ENCODE results near the gene SYT1. TPM values are rescaled to one million over a fixed set of nuclear protein-coding genes. Genes with fewer than 3 reads are reported as not detected.

Gene SYT1
- total and polyA plus RNA-seq, 3 experiments from 2014 or later = not detected

- Histone ChIP-seq H3K4me1 (ENCODE audit: insufficient read depth, low read length) (no peaks in the 10 kb centered on the region), H3K27me3 (ENCODE audit: insufficient read depth, low read length, poor library complexity, severe bottlenecking) (no peaks in the 10 kb centered on the region), H3K27ac (ENCODE audit: low read depth, low read length) (no peak overlapping the region), H3K9me3 (ENCODE audit: low read length) (no peaks in the 10 kb centered on the region), H3K4me3 (ENCODE audit: low read length) (no peak overlapping the region), H3K36me3 (ENCODE audit: insufficient read depth, low read length) (no peaks in the 10 kb centered on the region)
- Mint-ChIP-seq H3K4me1 (no peaks in the 10 kb centered on the region), H3K36me3 (no peaks in the 10 kb centered on the region), H3K27ac (no peak overlapping the region), H3K27me3 (no peaks in the 10 kb centered on the region), H3K9me3 (peaks cover 0 to 12% (median 5%) of the 10 kb centered on the region in 5 donors), H3K4me3 (no peak overlapping the region)
- no peak for DNase-seq
- ChIA-PET POLR2A (no interaction called here), CTCF (no interaction called here)
These were observed 427.1 kb downstream of the SYT1 start for GRCh38 chr12:79291711-79292110.

- H3K27ac ChIP-seq (ENCODE audit: low read depth, low read length) = no peak overlapping the region
- no peaks in the 10 kb centered on the region for H3K36me3 ChIP-seq (ENCODE audit: insufficient read depth, low read length)
- no peak for DNase-seq
- no peaks in the 10 kb centered on the region for H3K4me1 ChIP-seq (ENCODE audit: insufficient read depth, low read length)
- no peak overlapping the region for H3K4me3 ChIP-seq (ENCODE audit: low read length)
- no peak overlapping the region for H3K4me3 Mint-ChIP-seq
- H3K9me3 Mint-ChIP-seq = peaks cover 0 to 19% (median 5%) of the 10 kb centered on the region in 5 donors
- no peaks in the 10 kb centered on the region for H3K4me1 Mint-ChIP-seq
- no peaks in the 10 kb centered on the region for H3K27me3 Mint-ChIP-seq
- H3K36me3 Mint-ChIP-seq = no peaks in the 10 kb centered on the region
- H3K27ac Mint-ChIP-seq = no peak overlapping the region
- H3K9me3 ChIP-seq (ENCODE audit: low read length) = no peaks in the 10 kb centered on the region
- CTCF ChIA-PET = no interaction called here
- POLR2A ChIA-PET = no interaction called here
- no peaks in the 10 kb centered on the region for H3K27me3 ChIP-seq (ENCODE audit: insufficient read depth, low read length, poor library complexity, severe bottlenecking)
These were observed 430.0 kb downstream of the SYT1 start for GRCh38 chr12:79294590-79294989.

DNA sequence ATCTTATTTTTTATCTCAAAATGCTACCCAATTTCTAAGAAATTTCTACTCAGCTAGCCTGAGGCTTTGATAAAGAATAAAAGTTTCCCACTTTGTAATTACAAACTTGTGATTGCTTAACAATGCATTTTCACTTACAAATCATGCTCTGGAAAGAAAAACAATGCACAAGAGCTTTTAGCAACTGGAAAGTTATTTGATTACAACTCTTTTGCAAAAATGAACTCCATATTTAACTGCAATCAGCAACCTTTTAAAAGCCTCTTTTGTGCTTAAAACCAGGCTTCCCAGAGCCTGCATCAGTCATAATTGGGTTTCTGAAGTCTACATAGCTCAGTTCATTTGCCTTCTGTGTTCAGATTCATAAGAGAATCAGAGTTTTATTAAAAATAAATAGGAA is 431.0 kb downstream of the SYT1 start:
- no peaks in the 10 kb centered on the region for H3K36me3 Mint-ChIP-seq
- Histone ChIP-seq H3K4me1 (ENCODE audit: insufficient read depth, low read length) (no peaks in the 10 kb centered on the region), H3K9me3 (ENCODE audit: low read length) (no peaks in the 10 kb centered on the region), H3K4me3 (ENCODE audit: low read length) (no peak overlapping the region), H3K27ac (ENCODE audit: low read depth, low read length) (no peak overlapping the region), H3K36me3 (ENCODE audit: insufficient read depth, low read length) (no peaks in the 10 kb centered on the region), H3K27me3 (ENCODE audit: insufficient read depth, low read length, poor library complexity, severe bottlenecking) (no peaks in the 10 kb centered on the region)
- no peak overlapping the region for H3K27ac Mint-ChIP-seq
- ChIA-PET POLR2A (no interaction called here), CTCF (no interaction called here)
- no peak overlapping the region for H3K4me3 Mint-ChIP-seq
- peaks cover 0 to 19% (median 5%) of the 10 kb centered on the region in 5 donors for H3K9me3 Mint-ChIP-seq
- no peak for DNase-seq
- no peaks in the 10 kb centered on the region for H3K27me3 Mint-ChIP-seq
- no peaks in the 10 kb centered on the region for H3K4me1 Mint-ChIP-seq

DNA sequence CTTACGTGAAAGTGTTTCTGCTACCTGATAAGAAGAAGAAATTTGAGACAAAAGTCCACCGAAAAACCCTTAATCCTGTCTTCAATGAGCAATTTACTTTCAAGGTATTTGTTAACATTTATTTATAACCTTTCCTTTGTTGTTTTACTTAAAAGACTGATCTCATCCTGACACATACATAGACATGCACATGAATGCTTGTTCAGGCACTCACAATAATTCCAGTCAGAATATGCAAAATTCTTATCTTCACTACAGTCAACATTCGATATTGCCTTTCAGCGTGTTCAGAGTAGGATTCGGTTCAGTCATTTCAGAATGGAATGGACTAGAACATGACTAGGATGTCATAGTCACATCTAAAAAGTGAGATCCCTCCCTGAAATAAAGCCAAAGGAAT is 431.6 kb downstream of the SYT1 start:
- no peaks in the 10 kb centered on the region for H3K4me1 Mint-ChIP-seq

GRCh38 chr12:79296871-79297270 is 432.3 kb downstream of the SYT1 start:
- Mint-ChIP-seq H3K4me3 (no peak overlapping the region), H3K27me3 (no peaks in the 10 kb centered on the region), H3K9me3 (peaks cover 0 to 19% (median 4%) of the 10 kb centered on the region in 5 donors), H3K4me1 (no peaks in the 10 kb centered on the region), H3K27ac (no peak overlapping the region), H3K36me3 (no peaks in the 10 kb centered on the region)
- no peak for DNase-seq
- CTCF ChIA-PET = no interaction called here
- Histone ChIP-seq H3K27ac (ENCODE audit: low read depth, low read length) (no peak overlapping the region), H3K9me3 (ENCODE audit: low read length) (no peaks in the 10 kb centered on the region), H3K4me1 (ENCODE audit: insufficient read depth, low read length) (no peaks in the 10 kb centered on the region), H3K4me3 (ENCODE audit: low read length) (no peak overlapping the region), H3K27me3 (ENCODE audit: insufficient read depth, low read length, poor library complexity, severe bottlenecking) (no peaks in the 10 kb centered on the region), H3K36me3 (ENCODE audit: insufficient read depth, low read length) (no peaks in the 10 kb centered on the region)
- POLR2A ChIA-PET = no interaction called here

More for the DNA sequence above, 431.6 kb downstream of the SYT1 start:
- H3K27me3 ChIP-seq (ENCODE audit: insufficient read depth, low read length, poor library complexity, severe bottlenecking) = no peaks in the 10 kb centered on the region
- Mint-ChIP-seq H3K27me3 (no peaks in the 10 kb centered on the region), H3K27ac (no peak overlapping the region), H3K36me3 (no peaks in the 10 kb centered on the region), H3K9me3 (peaks cover 0 to 19% (median 5%) of the 10 kb centered on the region in 5 donors), H3K4me3 (no peak overlapping the region)
- ChIA-PET CTCF (no interaction called here), POLR2A (no interaction called here)
- no peak for DNase-seq
- H3K36me3 ChIP-seq (ENCODE audit: insufficient read depth, low read length) = no peaks in the 10 kb centered on the region
- H3K4me3 ChIP-seq (ENCODE audit: low read length) = no peak overlapping the region
- no peaks in the 10 kb centered on the region for H3K9me3 ChIP-seq (ENCODE audit: low read length)
- no peak overlapping the region for H3K27ac ChIP-seq (ENCODE audit: low read depth, low read length)
- no peaks in the 10 kb centered on the region for H3K4me1 ChIP-seq (ENCODE audit: insufficient read depth, low read length)

DNA sequence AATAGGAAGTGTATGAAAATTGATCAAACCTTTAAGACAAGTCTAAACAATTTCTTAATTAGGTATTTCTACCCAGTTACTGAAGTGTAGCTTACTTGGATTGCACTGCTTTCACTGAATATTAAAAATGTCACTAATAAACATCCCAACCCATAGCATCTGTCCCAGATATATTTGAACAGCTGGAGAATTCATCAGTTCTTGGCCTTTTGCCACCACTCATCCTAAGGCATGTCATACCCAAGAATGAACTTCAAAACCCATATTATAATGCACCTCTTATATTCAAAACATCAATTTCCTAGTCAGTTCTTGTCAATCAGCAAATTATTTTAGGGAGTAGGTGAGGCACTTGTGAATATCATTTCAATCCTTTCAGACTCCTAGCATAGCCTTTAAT is 433.9 kb downstream of the SYT1 start:
- H3K9me3 ChIP-seq (ENCODE audit: low read length) = no peaks in the 10 kb centered on the region

DNA sequence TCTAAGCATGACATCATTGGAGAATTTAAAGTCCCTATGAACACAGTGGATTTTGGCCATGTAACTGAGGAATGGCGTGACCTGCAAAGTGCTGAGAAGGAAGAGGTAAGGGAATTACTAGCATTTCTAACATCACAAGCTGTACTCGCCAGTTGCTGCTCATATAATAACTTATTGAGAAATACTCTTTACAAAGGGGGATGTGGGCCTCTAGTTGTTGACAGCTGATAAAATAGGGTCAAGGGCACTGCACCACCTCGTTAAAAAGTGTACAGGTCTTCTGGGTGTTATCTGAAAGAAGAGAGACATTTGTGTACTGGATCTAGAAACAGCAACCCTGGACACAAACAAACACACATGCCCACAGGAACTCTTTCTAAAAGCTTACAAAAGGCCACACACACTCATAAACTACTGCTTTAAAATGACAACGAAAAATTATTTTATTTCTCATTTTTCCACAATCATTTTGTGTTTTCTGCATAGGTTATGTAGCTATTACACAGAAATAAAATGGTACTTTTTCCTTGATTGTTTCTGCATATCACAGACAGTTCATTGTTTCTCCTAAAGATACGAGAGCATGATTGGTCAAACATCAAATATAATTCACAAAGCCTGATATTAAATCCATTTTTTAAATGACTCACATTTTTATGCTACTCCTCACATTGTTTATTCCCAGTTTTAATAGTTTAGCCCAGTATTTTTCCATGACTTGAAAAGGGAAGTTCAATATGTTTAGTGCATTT is 435.0 kb downstream of the SYT1 start:
- peaks cover 0 to 2% of the 10 kb centered on the region in 2 donors for H3K27me3 Mint-ChIP-seq
- ChIA-PET POLR2A (no interaction called here), CTCF (no interaction called here)
- H3K4me1 Mint-ChIP-seq = no peaks in the 10 kb centered on the region
- H3K27ac Mint-ChIP-seq = no peak overlapping the region
- H3K36me3 ChIP-seq (ENCODE audit: insufficient read depth, low read length) = no peaks in the 10 kb centered on the region
- no peaks in the 10 kb centered on the region for H3K36me3 Mint-ChIP-seq
- H3K4me3 ChIP-seq (ENCODE audit: low read length) = no peak overlapping the region
- peaks cover 0 to 19% (median 3%) of the 10 kb centered on the region in 5 donors for H3K9me3 Mint-ChIP-seq
- H3K27me3 ChIP-seq (ENCODE audit: insufficient read depth, low read length, poor library complexity, severe bottlenecking) = no peaks in the 10 kb centered on the region
- DNase-seq = no peak
- H3K4me1 ChIP-seq (ENCODE audit: insufficient read depth, low read length) = no peaks in the 10 kb centered on the region
- H3K9me3 ChIP-seq (ENCODE audit: low read length) = no peaks in the 10 kb centered on the region
- H3K27ac ChIP-seq (ENCODE audit: low read depth, low read length) = no peak overlapping the region
- H3K4me3 Mint-ChIP-seq = no peak overlapping the region

More for the DNA sequence above, 433.9 kb downstream of the SYT1 start:
- ChIA-PET POLR2A (no interaction called here), CTCF (no interaction called here)
- H3K27ac Mint-ChIP-seq = no peak overlapping the region
- H3K4me1 Mint-ChIP-seq = no peaks in the 10 kb centered on the region
- Histone ChIP-seq H3K27me3 (ENCODE audit: insufficient read depth, low read length, poor library complexity, severe bottlenecking) (no peaks in the 10 kb centered on the region), H3K27ac (ENCODE audit: low read depth, low read length) (no peak overlapping the region), H3K36me3 (ENCODE audit: insufficient read depth, low read length) (no peaks in the 10 kb centered on the region), H3K4me1 (ENCODE audit: insufficient read depth, low read length) (no peaks in the 10 kb centered on the region), H3K4me3 (ENCODE audit: low read length) (no peak overlapping the region)
- peaks cover 0 to 22% (median 3%) of the 10 kb centered on the region in 5 donors for H3K9me3 Mint-ChIP-seq
- no peaks in the 10 kb centered on the region for H3K36me3 Mint-ChIP-seq
- no peak overlapping the region for H3K4me3 Mint-ChIP-seq
- no peak for DNase-seq
- H3K27me3 Mint-ChIP-seq = peaks cover 0 to 2% of the 10 kb centered on the region in 2 donors

GRCh38 chr12:79300199-79300568 is 435.6 kb downstream of the SYT1 start:
- no peak for DNase-seq
- H3K9me3 Mint-ChIP-seq = peaks cover 0 to 19% (median 2%) of the 10 kb centered on the region in 5 donors
- H3K36me3 ChIP-seq (ENCODE audit: insufficient read depth, low read length) = no peaks in the 10 kb centered on the region
- H3K4me3 Mint-ChIP-seq = no peak overlapping the region
- CTCF ChIA-PET = no interaction called here
- H3K27ac Mint-ChIP-seq = no peak overlapping the region
- H3K4me3 ChIP-seq (ENCODE audit: low read length) = no peak overlapping the region
- no peaks in the 10 kb centered on the region for H3K4me1 Mint-ChIP-seq
- no peaks in the 10 kb centered on the region for H3K27me3 ChIP-seq (ENCODE audit: insufficient read depth, low read length, poor library complexity, severe bottlenecking)
- POLR2A ChIA-PET = no interaction called here
- no peaks in the 10 kb centered on the region for H3K36me3 Mint-ChIP-seq
- H3K27ac ChIP-seq (ENCODE audit: low read depth, low read length) = no peak overlapping the region
- H3K27me3 Mint-ChIP-seq = peaks cover 0 to 2% of the 10 kb centered on the region in 2 donors
- no peaks in the 10 kb centered on the region for H3K9me3 ChIP-seq (ENCODE audit: low read length)
- H3K4me1 ChIP-seq (ENCODE audit: insufficient read depth, low read length) = no peaks in the 10 kb centered on the region
